GM21786 (cell line): ENCODE results near the gene CREBZF.

Experiments
- ATAC-seq: cut with Tn5 transposase; IDR thresholded peaks from one replicate; pipeline ENCODE4 v1.9.1; 2021; ENCODE audit not compliant: unreplicated experiment

Gene CREBZF, protein sequence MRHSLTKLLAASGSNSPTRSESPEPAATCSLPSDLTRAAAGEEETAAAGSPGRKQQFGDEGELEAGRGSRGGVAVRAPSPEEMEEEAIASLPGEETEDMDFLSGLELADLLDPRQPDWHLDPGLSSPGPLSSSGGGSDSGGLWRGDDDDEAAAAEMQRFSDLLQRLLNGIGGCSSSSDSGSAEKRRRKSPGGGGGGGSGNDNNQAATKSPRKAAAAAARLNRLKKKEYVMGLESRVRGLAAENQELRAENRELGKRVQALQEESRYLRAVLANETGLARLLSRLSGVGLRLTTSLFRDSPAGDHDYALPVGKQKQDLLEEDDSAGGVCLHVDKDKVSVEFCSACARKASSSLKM

GRCh38 chr11:85664615-85665481, at the start of gene CREBZF:
TSS of gene CREBZF (minus strand) at chr11:85665129. CDS start at chr11:85664875, 254 bp downstream.
- ATAC-seq = peak; percentile 89

GRCh38 chr11:85712953-85713352, 48.0 kb upstream of the CREBZF start:
- ATAC-seq = no peak

- ATAC-seq = no peak
Observed at GRCh38 chr11:85710917-85711316, 46.0 kb upstream of the CREBZF start.

DNA sequence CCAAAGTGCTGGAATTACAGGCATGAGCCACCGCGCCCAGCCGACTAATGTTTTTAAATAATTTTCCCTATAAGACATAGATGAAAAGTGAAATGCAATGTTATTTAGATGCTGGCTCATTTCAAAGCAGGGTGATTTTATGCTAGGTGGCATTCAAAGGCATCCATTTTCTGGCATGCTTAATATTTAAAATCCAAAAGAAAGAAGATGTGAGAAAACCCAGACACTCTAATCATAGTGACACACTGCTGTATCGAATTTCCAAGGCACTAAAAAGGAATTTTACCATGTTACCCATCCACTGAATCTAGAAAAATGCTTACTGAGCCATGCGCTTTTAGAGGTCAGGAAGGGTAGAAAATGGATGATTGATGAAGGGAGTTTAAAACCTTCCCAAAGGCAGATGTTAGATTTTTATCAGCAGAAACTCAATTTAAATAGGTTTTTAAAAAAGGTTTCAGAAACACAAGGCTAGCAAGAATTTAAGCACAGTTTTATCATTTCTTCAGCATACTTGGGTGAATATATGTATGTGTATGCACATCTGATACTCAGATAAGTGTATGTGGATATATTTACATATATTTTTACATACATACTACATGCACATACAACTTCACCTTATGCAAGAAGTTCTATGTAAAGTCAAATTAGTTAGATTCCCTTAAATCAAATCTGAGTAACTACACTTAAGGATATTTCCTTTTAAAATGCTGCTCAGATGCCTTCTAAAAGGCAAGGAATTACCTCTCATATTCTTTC, 45.2 kb upstream of the CREBZF start:
- ATAC-seq = no peak

- ATAC-seq = no peak
Observed at GRCh38 chr11:85705800-85706199, 40.9 kb upstream of the CREBZF start.

- ATAC-seq = no peak
Observed at GRCh38 chr11:85704967-85705366, 40.0 kb upstream of the CREBZF start.

DNA sequence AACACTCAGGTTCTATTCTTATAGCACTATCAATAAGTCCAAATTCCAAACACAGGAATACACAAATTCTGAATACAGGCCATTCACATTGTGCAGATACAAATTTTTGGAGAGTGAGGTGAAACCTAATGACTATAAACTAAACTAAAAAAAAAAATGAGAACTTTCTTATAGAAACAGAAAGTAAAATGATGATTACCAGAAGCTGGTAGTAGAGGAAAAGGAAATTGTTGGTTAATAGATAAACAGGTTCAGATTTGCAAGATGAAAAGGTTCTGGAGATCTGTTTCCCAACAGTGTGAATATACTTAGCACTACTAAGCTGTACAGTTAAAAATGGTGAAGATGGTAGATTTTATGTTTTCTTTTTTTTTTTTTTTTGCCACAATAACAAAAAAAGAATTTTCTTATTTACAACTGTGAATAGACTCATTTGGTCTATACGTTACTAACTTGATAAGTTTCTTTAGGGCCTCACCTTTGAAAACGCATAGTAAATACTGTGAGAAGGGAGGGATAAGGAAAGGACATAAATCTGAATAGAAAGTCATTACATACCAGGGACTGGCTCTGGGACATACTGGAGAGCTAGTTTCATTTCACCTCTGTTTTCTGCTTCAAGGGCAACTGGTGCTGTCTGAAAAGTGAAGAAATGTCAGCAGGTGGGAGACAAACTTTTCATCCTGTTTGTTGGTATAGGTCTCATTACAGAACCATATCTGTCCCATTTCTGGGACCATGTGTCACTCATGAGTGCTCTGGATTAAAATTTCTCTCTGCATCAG, 35.2 kb upstream of the CREBZF start:
- peak; percentile 95 for ATAC-seq

GRCh38 chr11:85698195-85698594, 33.3 kb upstream of the CREBZF start:
- ATAC-seq = no peak

- no peak for ATAC-seq
Observed at GRCh38 chr11:85697747-85698146, 32.8 kb upstream of the CREBZF start.

DNA sequence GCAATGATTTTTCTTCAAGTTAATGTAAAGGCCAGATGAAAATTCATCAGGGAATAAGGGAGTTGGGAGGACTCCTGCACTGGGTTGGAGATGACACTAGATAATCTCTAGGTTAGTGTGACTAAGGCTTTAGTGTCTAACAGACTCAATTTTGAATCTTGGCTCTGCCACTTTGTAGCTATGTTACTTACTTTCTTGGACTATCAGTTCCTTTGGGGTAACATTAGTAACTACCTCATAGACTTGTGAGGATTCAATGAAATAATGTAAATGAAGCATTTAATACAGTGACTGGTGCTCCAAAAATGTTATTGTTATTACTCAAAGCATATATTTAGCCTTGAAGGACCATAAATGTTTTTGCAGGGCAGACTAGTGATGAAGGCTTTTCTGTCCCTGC, 30.6 kb upstream of the CREBZF start:
- ATAC-seq = no peak

- no peak for ATAC-seq
Observed at GRCh38 chr11:85694385-85694980, 29.6 kb upstream of the CREBZF start.

DNA sequence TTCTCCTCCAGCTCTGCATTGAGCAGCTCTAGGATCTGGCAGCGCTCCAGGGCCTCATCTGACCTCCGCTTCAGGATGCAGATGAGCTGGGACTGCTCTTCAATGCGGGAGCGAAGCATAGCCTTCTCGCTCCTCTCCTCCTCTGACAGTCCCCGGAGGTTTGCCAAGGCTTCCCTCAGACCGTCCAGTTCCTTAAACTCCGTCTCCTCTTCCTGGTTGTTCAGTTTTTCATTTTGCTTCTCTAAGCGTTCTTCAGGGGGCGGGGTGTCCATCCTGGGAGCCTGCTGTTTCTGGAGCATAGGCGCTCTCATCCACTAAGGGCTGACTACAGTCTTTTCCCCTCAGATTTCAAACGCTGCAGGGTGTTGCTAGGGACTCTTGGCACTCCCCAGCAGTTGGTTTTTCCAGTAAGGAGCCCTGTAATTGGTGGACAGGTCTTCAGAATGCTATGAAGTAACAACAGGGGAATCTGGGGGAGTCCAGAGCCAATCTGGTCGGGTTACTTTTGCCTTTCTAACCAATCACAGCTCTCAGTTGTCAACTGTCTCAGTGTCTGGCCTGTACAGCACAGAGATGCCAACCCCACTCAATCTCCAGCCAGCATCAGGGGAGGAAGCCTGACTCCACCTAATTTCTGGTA, 21.0 kb upstream of the CREBZF start, which contains the start of gene CCDC89:
Gene CCDC89 (minus strand): TSS at position 376 of the 640 bp plus-strand sequence. CDS start 65 bp downstream, at position 311.
- ATAC-seq = no peak

DNA sequence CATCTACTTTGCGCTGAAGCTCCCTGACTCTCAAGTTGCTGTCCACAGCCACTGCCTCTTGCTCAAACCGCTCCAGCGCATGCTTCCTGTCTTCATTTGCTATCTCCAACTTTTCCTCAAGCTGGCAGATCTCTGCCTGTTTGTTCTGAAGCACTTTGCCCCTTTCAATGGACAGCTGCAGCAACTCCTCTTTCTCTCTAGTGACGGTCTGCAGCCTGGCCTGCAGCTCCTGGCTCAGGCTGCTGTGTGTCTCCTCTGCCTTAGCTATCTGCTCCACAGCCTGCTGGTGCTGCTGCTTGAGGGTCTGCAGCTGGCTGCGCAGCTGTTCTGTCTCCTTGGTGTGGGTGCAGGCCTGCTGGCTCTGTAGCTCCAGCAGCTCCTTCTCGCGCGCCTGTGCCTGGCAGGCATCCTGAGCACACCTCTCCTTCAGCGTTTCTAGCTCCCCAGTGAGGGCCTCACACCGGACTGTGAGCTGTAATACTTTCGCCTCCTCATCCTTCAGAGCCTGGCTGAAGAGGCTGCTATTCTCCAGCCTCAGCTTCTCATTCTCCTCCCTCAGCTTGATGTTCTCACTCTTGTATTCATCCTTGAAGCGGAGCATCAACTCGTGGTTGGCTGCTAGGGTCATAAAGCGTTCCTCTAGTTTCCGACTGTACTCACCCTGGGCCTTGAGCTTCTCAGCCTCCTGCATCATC, 20.3 kb upstream of the CREBZF start:
- no peak for ATAC-seq

GRCh38 chr11:85682330-85683305, 17.7 kb upstream of the CREBZF start:
- peak; percentile 69 for ATAC-seq

DNA sequence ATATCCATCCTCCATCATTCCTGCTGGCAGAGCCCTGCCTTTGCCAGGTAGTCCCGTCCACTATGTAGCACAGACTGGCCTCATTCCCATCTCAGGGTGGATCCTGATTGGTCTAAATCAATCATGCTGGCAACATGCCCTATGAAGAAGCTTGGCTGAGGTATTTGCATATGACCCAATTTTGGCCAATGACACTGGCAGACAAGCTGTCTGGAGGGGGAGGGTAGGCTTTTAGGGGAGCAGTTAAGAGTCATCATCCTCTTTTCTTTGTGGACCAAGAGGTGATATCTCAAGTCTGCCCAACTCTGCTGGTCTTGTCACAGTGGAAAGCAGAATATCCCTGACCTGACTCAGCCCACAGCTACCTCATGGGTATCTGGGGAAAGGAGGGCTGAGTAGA, 16.0 kb upstream of the CREBZF start:
- ATAC-seq = no peak

DNA sequence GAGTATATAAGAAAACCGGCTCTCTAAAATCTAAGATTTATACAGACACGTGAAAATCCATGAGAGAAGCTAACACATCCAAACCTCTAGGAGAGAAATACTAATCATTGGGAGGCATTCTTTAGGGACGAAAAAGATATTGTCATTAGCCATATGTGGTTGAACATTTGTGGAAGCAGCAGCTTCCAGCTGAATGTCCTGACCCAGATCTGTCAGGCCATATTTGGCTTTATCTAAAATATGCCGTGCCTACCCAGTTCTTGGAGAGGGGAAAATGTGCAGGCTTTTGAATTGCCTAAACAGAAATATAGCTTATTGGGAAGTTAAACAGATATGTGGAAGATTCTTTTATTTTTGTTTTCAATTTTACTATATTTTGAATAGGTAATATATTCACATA, 14.6 kb upstream of the CREBZF start:
- no peak for ATAC-seq

GRCh38 chr11:85673393-85673792, 8.5 kb upstream of the CREBZF start:
- no peak for ATAC-seq
